ENCODE measurements around the gene E2F1.

GRCh38 chr20:33635341-33635740 is 50.8 kb downstream of the E2F1 start:
- TF ChIP-seq, protein P1, sequence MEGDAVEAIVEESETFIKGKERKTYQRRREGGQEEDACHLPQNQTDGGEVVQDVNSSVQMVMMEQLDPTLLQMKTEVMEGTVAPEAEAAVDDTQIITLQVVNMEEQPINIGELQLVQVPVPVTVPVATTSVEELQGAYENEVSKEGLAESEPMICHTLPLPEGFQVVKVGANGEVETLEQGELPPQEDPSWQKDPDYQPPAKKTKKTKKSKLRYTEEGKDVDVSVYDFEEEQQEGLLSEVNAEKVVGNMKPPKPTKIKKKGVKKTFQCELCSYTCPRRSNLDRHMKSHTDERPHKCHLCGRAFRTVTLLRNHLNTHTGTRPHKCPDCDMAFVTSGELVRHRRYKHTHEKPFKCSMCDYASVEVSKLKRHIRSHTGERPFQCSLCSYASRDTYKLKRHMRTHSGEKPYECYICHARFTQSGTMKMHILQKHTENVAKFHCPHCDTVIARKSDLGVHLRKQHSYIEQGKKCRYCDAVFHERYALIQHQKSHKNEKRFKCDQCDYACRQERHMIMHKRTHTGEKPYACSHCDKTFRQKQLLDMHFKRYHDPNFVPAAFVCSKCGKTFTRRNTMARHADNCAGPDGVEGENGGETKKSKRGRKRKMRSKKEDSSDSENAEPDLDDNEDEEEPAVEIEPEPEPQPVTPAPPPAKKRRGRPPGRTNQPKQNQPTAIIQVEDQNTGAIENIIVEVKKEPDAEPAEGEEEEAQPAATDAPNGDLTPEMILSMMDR (IDR thresholded peaks at IDR 0.05) = no peak
- TF ChIP-seq EZH2 (IDR thresholded peaks at IDR 0.05; ENCODE audit: borderline replicate concordance, insufficient read depth, low read depth, low read length, poor library complexity, severe bottlenecking) = no peak

All from B cell (primary cell).